Colonic mucosa (tissue), 4 donors: ENCODE measurements around the gene TARS1. TPM values are rescaled to one million over a fixed set of nuclear protein-coding genes. Genes with fewer than 3 reads are reported as not detected.

Source experiments
- DNase-seq: peaks from one replicate; pipeline ENCODE4 v3.0.0-alpha.2; 2020
- H3K27ac ChIP-seq: fragments of 200-600 bp; one replicate; pipeline ENCODE4 v1.8.0; 2021
- H3K27me3 ChIP-seq: fragments of 200-600 bp; one replicate; pipeline ENCODE4 v1.8.0; 2021
- H3K36me3 ChIP-seq: fragments of 200-600 bp; one replicate; pipeline ENCODE4 v1.8.0; 2021
- H3K4me1 ChIP-seq: fragments of 200-600 bp; one replicate; pipeline ENCODE4 v1.8.0; 2021; ENCODE audit warnings: mild to moderate bottlenecking
- H3K4me3 ChIP-seq: fragments of 200-600 bp; one replicate; pipeline ENCODE4 v1.8.0; 2021
- H3K9ac ChIP-seq, 2 donors: one replicate each; pipeline ENCODE4 v1.7.0; 2013; ENCODE audit warnings: control low read depth in 2 of 2, low read depth in 2 of 2, low read length in 2 of 2
- H3K9me3 ChIP-seq: fragments of 200-600 bp; one replicate; pipeline ENCODE4 v1.8.0; 2021
- intact Hi-C: fragments of 100-400 bp; cut with DNase I; formaldehyde crosslinking; loops from one replicate; pipeline ENCODE4 v1.14.1; 2022
- total RNA-seq, 2 donors: library from RNA; stranded (reverse); fragmentation: NEBNext Ultra II Directional in 1 of 2; extraction: Animal tissue kit (Norgen Biotek cat#: 25700) in 1 of 2; gene quantifications; one replicate each; pipeline ENCODE4 v1.2.1, GENCODE V29; 2021
- TF ChIP-seq, protein P1 (sequence below): fragments of 200-600 bp; IDR thresholded peaks from one replicate; pipeline ENCODE4 v1.8.0; 2022; ENCODE audit warnings: antibody characterized with exemption, mild to moderate bottlenecking
- donor health status: healthy.
- donor health status: DM: no; HTN: no; CAD: no.
- donor health status: DM: no; HTN: no; CAD: no.

Gene TARS1
- total RNA-seq, 2 donors from 2014 or later, result 146 to 187 TPM

DNA sequence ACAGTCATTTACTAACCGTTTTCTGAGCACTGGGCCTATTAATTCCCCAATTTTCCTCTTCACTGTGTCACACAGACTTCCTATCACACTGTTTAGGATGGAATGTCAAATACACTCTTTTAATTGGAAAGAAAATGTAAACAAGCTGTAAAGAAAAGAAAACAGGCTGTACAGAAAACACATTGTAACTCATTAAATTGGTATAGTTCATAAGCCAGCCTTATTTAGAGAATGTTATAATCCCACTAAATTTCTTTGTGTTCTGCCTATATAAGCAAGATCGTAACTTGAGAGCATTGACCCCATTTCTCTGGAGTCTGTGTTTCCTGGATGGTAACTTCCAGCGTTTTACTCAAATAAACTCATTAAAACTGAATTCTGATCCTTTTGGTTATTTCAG, 46.5 kb downstream of the TARS1 start:
- Histone ChIP-seq H3K36me3 (no peaks in the 10 kb centered on the region), H3K4me1 (no peaks in the 10 kb centered on the region), H3K9ac (no peak overlapping the region), H3K9me3 (no peaks in the 10 kb centered on the region), H3K27me3 (no peaks in the 10 kb centered on the region), H3K4me3 (no peak overlapping the region), H3K27ac (no peak overlapping the region)
- TF ChIP-seq, protein P1, sequence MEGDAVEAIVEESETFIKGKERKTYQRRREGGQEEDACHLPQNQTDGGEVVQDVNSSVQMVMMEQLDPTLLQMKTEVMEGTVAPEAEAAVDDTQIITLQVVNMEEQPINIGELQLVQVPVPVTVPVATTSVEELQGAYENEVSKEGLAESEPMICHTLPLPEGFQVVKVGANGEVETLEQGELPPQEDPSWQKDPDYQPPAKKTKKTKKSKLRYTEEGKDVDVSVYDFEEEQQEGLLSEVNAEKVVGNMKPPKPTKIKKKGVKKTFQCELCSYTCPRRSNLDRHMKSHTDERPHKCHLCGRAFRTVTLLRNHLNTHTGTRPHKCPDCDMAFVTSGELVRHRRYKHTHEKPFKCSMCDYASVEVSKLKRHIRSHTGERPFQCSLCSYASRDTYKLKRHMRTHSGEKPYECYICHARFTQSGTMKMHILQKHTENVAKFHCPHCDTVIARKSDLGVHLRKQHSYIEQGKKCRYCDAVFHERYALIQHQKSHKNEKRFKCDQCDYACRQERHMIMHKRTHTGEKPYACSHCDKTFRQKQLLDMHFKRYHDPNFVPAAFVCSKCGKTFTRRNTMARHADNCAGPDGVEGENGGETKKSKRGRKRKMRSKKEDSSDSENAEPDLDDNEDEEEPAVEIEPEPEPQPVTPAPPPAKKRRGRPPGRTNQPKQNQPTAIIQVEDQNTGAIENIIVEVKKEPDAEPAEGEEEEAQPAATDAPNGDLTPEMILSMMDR, result no peak
- DNase-seq, result no peak
- intact Hi-C loops, result no loop called here

DNA sequence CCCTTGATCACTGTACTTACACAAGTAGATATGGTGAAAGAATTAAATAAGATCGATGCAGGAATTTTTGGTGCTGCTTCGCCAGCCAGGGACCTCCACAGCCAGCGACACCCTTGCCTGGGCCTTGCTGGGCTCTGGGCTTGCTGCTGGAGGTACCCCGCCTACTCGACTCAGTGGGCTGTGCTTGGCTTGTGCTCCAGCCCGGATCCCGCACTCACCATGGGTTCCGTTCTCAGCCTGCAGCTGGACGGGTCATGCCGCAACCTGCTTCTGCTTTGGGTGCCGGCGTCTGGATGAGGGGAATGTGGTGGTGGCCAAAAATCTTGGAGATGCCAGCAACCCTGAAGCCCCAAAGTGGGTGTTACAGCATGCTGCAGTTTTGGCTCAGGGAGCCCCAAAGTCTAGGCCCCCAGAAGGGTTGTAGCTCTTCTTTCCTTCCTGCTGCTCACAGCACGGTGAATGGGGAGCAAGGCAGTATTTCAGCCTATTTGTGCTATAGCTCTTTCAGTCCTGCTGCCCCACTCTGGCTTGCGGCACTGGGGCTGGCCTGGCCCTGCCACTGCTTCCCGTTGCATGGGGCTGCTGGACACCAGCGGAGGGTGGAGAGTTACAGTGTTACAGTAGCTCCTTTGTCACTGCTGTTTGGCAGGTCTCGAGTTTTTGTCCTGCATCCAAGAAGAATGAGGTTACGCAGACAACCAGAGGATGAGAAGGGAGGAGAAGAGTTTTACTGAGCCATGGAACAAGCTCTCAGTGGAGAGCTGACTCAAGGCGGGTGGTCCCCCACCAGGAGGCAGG, 48.0 kb downstream of the TARS1 start:
- H3K4me3 ChIP-seq, result no peak overlapping the region
- no peaks in the 10 kb centered on the region for H3K4me1 ChIP-seq
- H3K9ac ChIP-seq, result no peak overlapping the region
- TF ChIP-seq, protein P1, result no peak
- no peaks in the 10 kb centered on the region for H3K36me3 ChIP-seq
- no peak for DNase-seq
- no peak overlapping the region for H3K27ac ChIP-seq
- no peaks in the 10 kb centered on the region for H3K9me3 ChIP-seq
- intact Hi-C loops, result no loop called here
- no peaks in the 10 kb centered on the region for H3K27me3 ChIP-seq

DNA sequence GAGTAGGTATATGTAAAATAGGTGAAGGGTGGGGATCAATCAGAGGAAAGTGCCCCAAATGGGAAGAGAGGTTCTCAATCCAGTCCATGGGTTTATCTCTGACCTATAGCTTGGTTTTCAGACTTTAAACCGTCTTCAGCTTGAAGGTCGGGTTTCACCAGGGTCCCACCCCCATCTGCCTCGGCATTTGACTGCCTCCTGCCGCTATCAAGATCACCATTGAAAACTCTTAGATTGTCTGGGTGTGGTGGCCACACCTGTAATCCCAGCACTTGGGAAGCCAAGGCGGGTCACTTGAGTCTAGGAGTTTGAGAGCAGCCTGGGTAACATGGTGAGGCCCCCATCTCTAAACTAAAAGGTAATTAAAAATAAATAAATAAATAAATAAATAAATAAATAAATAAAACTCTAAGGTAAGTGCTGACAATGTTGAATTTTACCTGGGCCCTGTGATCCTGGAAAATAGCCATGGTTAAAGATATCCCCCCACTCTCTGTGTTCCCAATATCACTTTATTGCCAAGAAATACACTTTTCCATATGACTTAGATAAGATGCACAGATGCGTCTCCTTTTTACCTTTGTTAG, 48.8 kb downstream of the TARS1 start:
- Histone ChIP-seq H3K27me3 (no peaks in the 10 kb centered on the region), H3K9me3 (no peaks in the 10 kb centered on the region), H3K27ac (no peak overlapping the region), H3K36me3 (no peaks in the 10 kb centered on the region), H3K4me1 (no peaks in the 10 kb centered on the region), H3K9ac (no peak overlapping the region), H3K4me3 (no peak overlapping the region)
- TF ChIP-seq, protein P1, result no peak
- intact Hi-C loops, result no loop called here
- DNase-seq, result no peak

DNA sequence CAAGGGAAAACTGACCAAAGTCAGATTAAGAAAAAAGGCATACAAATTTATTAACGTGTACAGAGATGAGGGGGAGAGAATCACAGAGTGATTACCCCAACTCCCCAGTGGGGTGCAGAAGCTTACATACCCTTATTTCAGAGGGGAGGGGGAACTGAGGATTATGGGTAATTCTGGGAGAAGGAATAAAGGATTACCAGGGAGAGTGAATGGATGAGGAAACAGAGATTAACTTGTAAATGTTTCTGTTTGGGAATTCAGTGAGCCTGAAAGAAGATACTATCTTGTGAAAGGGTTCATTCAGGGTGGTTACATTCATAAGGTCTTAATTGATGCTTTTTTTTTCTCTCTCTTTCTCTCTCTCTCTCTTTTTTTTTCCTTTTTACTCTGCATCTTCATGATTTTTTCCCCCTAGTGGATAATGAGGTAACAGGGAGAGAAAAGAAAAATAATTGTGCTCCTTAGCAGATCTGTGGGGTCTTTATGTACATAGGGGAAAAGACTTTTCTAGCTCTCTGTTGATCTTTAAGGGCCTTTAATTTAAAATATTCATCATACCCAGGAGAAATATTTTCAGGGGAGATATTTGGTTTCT, 49.4 kb downstream of the TARS1 start:
- TF ChIP-seq, protein P1, result no peak
- H3K4me1 ChIP-seq, result no peaks in the 10 kb centered on the region
- no peaks in the 10 kb centered on the region for H3K9me3 ChIP-seq
- no peaks in the 10 kb centered on the region for H3K27me3 ChIP-seq
- H3K4me3 ChIP-seq, result no peak overlapping the region
- H3K27ac ChIP-seq, result no peak overlapping the region
- intact Hi-C loops, result no loop called here
- DNase-seq, result no peak
- no peak overlapping the region for H3K9ac ChIP-seq
- H3K36me3 ChIP-seq, result no peaks in the 10 kb centered on the region

DNA sequence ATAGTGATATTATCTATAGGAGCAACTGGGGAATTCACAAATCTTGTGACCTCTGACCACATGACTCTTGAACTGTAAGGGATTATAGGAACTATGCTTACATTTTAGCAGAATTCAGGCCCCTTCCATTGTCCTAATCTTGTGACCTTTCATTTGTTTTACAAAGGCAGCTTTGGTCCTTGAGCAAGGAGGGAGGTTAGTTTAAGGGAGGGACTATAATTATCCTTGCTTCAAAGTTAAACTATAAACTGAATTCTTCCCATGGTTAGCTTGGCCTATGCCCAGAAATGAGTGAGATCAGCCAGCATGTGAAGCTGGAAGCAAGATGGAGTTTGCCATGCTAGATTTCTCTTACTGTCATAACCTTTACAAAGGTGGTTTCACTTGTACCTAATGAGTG, 51.2 kb downstream of the TARS1 start:
- Histone ChIP-seq H3K27ac (no peak overlapping the region), H3K9ac (no peak overlapping the region), H3K9me3 (no peaks in the 10 kb centered on the region), H3K4me1 (no peaks in the 10 kb centered on the region), H3K27me3 (no peaks in the 10 kb centered on the region), H3K4me3 (no peak overlapping the region), H3K36me3 (no peaks in the 10 kb centered on the region)
- no peak for DNase-seq
- TF ChIP-seq, protein P1, result no peak
- intact Hi-C loops, result no loop called here
